GM21367 (cell line): Measurements from ENCODE around the gene RPS18.
"Not testable (repeated sequence)": the region's sequence is repeated elsewhere in the genome, so short reads cannot be mapped to it uniquely, and the experiment has no call there.

Experiments used
- ATAC-seq: cut with Tn5 transposase; IDR thresholded peaks from one replicate; pipeline ENCODE4 v1.9.1; 2021; ENCODE audit not compliant: unreplicated experiment

The RPS18 gene

DNA sequence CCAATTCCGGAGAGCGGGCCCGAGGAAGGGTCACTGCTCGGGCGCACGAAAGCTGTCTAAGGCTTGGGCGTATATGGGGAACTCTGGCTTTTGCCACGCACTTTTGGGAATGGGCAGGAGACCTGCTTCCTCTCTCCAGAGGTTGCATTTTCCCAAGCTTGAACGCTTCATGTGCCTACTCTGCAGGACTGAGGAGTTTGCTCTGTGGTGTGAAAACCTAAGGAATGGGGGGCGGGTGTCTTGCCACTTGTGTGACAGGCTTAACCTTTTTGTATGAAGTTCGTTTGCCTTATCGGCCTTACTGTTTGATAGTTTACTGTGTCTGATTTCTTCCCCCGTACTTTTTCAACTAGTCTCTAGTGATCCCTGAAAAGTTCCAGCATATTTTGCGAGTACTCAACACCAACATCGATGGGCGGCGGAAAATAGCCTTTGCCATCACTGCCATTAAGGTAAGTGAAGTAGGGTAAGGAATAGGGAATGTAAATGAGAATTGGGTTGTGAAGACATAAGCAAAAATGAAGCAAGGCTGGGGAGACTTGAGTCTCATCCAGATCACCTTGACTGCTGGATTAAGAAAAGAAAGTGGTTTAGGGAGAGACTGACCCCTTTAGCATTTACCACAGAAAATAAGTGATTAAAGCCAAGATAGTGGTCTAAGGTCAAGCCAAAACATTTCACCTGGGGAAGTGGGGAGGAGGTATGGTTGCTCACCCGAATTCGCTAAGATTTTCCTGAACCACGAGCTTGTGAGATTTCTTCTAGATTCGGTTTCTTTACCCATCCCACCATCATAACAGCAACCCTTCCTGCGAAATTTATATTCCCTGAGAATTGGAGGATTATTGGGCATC is 627 bp downstream of the RPS18 start:
- ATAC-seq, result peak; percentile 19

GRCh38 chr6:33273129-33273923 is 1.5 kb downstream of the RPS18 start:
- no peak for ATAC-seq

DNA sequence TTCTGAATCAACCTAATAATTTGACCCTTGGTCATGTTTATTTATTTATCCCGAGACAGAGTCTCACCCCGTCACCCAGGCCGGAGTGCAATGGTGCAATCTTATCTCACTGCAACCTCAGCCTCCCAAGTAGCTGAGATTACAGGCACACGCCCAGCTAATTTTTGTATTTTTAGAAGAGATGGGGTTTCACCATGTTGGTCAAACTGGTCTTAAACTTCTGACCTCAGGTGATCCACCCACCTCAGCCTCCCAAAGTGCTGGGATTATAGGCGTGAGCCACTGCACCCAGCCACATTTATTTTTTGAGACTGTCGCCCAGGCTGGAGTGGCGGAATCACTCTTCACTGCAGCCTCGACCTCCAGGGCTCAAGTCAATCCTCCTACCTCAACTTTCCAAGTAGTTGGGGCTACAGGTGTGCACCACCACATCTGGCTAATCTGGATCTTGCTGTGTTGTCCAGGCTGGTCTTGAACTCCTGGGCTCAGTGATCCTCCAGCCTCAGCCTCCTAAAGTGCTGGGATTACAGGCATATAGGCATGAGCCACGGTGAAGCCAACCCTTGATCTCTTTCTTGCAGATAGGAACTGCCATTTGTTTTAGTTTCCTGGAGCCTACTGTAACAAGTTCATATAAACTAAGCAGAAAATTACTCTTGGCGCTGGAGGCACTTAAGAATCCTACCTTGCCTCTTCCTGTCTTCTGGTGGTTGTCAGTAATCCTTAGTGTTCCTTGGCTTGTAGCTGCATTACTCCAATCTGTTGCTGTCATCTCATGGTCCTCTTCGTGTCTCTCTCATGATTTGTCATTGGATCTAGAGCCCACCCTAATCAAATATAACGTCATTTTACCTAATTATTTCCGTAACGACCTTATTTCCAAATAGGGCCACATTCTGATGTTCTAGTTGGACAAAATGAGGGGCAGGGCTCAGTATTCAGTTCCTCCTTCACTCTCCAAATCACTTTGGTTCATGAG is 2.3 kb downstream of the RPS18 start:
- ATAC-seq, result no peak

- ATAC-seq, result not testable (repeated sequence)
Measured at GRCh38 chr6:33275795-33276580, 4.1 kb downstream of the RPS18 start.

DNA sequence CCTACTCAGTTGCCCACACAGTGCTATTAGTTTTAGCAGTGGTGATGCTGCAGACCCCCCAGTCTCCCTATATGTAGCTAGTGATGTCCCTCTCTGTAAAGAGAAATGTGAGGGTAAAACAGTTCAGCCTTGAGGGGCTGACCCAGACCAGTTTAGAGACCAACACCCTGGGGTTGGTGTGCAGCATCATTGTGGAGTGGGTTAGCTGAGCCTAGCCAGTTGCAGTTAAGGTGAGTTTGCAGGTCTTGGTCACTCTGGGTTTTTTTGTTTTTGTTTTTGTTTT is 4.6 kb downstream of the RPS18 start:
- ATAC-seq, result no peak

- peak; percentile 51 for ATAC-seq
Measured at GRCh38 chr6:33276864-33277662, 5.2 kb downstream of the RPS18 start, which contains the start of gene B3GALT4. Gene B3GALT4 (plus strand): TSS chr6:33277123. CDS start chr6:33277420, 297 bp downstream.

- ATAC-seq, result no peak
Measured at GRCh38 chr6:33277663-33278391, 6.0 kb downstream of the RPS18 start.

DNA sequence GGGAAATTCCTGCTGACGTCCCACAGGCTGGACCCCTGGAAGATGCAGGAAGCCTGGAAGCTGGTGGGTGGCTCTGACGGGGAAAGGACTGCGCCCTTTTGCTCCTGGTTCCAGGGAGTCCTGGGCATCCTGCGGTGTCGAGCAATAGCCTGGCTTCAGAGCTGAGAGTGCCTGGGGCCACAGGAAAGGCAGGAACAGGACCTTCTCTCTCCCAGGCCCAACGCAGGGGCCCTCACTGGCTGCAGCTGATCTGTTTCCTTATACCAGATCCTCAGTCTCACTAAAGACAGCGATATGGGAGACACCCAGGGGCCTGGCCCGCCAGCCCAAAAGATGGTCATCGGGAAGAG is 6.5 kb downstream of the RPS18 start:
- ATAC-seq, result no peak

DNA sequence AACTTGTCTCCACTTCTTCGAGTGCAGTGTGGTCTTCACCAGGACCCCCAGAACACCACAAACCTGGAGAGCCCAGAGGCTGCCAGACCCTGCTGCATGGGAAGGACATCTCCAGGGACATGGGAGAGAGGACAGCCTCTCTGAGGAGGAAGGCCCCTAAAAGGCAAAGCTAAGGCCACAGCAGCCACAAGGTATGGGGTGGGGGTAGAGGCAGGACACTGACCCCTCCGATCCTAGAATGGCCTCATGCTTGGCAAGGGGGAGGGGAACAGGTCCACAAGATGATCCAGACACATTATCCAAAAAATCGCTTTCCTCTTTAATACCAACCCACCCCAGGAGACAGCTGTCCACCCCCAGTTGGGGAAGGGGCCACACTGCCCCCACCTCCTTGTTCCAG is 6.9 kb downstream of the RPS18 start:
- no peak for ATAC-seq

DNA sequence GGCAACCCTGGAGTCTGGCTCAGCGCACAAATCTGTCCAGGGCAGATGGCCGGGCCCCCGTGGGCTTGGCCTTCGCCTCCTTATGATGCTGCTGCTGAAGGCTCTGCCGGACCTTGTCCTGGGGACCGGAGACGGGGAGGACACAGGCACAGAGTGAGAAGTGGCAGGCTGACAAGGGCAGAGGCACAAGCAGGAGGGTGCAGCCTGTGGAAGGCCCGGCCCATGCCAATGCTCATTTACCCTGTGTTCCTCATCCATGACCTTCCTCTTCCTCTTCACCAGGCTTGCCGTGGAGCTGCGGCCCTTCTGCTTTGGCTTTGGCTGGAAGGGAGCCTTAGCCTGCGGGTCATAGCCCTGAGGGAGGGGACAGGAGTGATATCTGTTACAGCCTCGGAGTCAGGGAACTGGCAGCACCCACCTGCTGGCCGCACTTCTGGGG is 7.4 kb downstream of the RPS18 start:
- no peak for ATAC-seq

GRCh38 chr6:33279971-33280511 is 8.2 kb downstream of the RPS18 start:
- no peak for ATAC-seq

DNA sequence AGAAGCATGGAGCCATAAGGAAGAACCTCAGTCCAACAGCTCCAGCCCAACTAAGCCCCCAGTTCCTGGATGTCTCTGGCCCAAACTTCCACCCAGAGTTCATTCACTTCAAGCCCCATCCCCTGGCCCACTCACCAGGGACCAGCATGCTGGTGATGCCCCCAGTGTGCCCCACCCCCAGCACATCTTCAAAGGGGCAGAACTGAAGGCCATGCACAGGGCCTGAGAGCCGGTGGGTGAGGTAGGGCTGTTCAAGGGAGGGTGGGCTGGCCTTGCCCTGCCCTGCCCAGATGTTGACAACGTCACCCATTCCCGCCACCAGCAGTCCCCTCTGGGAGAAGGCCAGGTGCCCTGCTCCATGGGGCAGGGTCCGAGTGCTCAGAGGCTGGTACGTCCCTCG is 8.7 kb downstream of the RPS18 start:
- no peak for ATAC-seq

- not testable (repeated sequence) for ATAC-seq
Measured at GRCh38 chr6:33285214-33285613, 13.3 kb downstream of the RPS18 start.

DNA sequence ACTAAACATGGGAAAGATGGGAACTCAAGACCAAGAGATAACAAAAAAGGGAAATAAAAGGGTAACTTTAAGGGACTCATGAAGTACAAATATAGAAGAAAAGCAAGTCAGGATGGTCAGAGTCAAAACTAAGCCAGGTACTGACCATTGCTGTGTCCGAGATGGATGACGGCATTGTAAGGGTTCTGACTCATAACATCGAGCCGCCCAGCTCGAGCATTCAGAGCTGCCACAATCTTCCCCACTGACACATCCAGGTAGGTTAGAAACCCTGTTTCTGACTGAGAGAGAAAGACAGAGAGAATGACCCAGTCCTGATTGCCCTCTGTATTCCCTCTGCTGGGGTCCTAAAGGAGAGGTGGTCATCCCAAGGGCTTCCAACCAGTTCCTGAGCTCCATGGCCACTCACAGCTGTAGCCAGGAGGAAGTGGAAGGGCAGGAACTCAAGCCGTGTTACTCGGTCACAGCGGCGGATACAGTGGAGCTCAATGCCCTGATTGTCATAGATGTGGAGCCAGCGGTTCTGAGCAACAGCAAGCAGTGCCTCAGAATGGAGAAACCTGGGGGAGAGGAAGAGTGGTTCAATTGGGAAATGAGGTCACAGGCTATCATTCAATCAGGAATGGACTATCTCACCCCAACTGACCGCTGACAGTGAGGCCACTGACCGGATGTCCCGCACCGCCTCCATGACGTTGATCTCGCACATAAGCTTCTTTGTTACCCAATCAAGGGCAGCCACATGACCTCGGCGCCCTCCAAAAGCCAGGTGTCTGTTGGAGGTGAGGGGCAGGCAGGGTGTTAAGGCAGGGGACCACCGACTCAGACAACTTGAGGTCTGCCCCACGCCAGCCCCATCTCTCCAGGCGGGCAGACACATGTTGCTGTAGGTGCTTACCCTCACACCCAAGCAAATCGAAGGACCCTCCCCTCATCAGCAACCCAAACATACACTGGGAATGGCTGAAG is 15.4 kb downstream of the RPS18 start:
- no peak for ATAC-seq

GRCh38 chr6:33288141-33288920 is 16.5 kb downstream of the RPS18 start:
- ATAC-seq, result no peak

- peak; percentile 64 for ATAC-seq
Measured at GRCh38 chr6:33288921-33289783, 17.3 kb downstream of the RPS18 start, which contains the start of the genes PFDN6 and WDR46. Gene PFDN6 (plus strand): TSS chr6:33289601. CDS start chr6:33289857, 256 bp downstream. Gene WDR46 (minus strand): TSS chr6:33289239. CDS start chr6:33289170, 69 bp downstream.
